Muscle of leg (tissue), 11 donors: ENCODE results near the gene TRIM45. TPM values are rescaled to one million over a fixed set of nuclear protein-coding genes. Genes with fewer than 3 reads are reported as not detected.

Source experiments
- DNase-seq: peaks from one replicate; pipeline ENCODE4 v3.0.0; 2013
- H3K27ac ChIP-seq: one replicate; pipeline ENCODE4 v1.5.1; 2013; ENCODE audit warnings: mild to moderate bottlenecking, low read length, control low read depth
- H3K27me3 ChIP-seq: one replicate; pipeline ENCODE4 v1.6.1; 2013; ENCODE audit warnings: low read length; ENCODE audit not compliant: control insufficient read depth, insufficient read depth
- H3K36me3 ChIP-seq: one replicate; pipeline ENCODE4 v1.6.1; 2013; ENCODE audit warnings: low read length; ENCODE audit not compliant: control insufficient read depth, insufficient read depth
- H3K4me1 ChIP-seq: one replicate; pipeline ENCODE4 v1.6.1; 2013; ENCODE audit warnings: low read length; ENCODE audit not compliant: control insufficient read depth, insufficient read depth
- H3K4me3 ChIP-seq: one replicate; pipeline ENCODE4 v1.5.1; 2013; ENCODE audit warnings: low read length, control low read depth
- H3K9me3 ChIP-seq: replicated peaks from 2 replicates; pipeline ENCODE4 v1.6.1; 2013; ENCODE audit warnings: low read depth, low read length; ENCODE audit not compliant: control insufficient read depth
- WGBS: methylation state at CpG from one replicate; pipeline ENCODE4 v1.1.5; 2013; ENCODE audit warnings: missing lambda C conversion rate; ENCODE audit not compliant: insufficient coverage; 5-methylcytosine and 5-hydroxymethylcytosine counted together
- polyA plus RNA-seq, 8 donors: library from polyadenylated mRNA; unstranded; fragments of 120-200 nt; gene quantifications; one replicate each; pipeline versions ENCODE4 v1.2.1 to v1.2.3, GENCODE V29; 2013; ENCODE audit warnings: inconsistent platforms in 1 of 8, low replicate concordance in 1 of 8; ENCODE audit not compliant: insufficient read length in 8 of 8, insufficient read depth in 1 of 8
- total RNA-seq: library from RNA; stranded (reverse); fragments of 120-200 nt; gene quantifications from one replicate; pipeline ENCODE4 v1.2.4, GENCODE V29; 2013

The TRIM45 gene
- total and polyA plus RNA-seq, 9 donors: 15.7 to 25.5 (median 20.3) TPM

- no peak for DNase-seq
- 33% methylated on average over 1 of the region's 3 CpGs for WGBS
- no peak overlapping the region for H3K27ac ChIP-seq
Observed at GRCh38 chr1:117137281-117137855, 15.8 kb upstream of the TRIM45 start.

GRCh38 chr1:117136749-117137148 is 15.2 kb upstream of the TRIM45 start:
- no CpG with 5 or more reads among the region's 2 CpGs for WGBS
- Histone ChIP-seq H3K27ac (no peak overlapping the region), H3K4me3 (no peak overlapping the region), H3K4me1 (peaks cover 8% of the 10 kb centered on the region), H3K36me3 (no peaks in the 10 kb centered on the region), H3K27me3 (no peaks in the 10 kb centered on the region), H3K9me3 (no peaks in the 10 kb centered on the region)
- DNase-seq: no peak

More at GRCh38 chr1:117137281-117137855, 15.8 kb upstream of the TRIM45 start:
- no peak overlapping the region for H3K4me3 ChIP-seq
- H3K27me3 ChIP-seq: no peaks in the 10 kb centered on the region
- peaks cover 8% of the 10 kb centered on the region for H3K4me1 ChIP-seq
- no peaks in the 10 kb centered on the region for H3K36me3 ChIP-seq
- H3K9me3 ChIP-seq: no peaks in the 10 kb centered on the region

GRCh38 chr1:117135329-117135728 is 13.8 kb upstream of the TRIM45 start:
- no peak overlapping the region for H3K4me3 ChIP-seq
- H3K36me3 ChIP-seq: no peaks in the 10 kb centered on the region
- H3K27me3 ChIP-seq: no peaks in the 10 kb centered on the region
- no peak for DNase-seq
- no peak overlapping the region for H3K27ac ChIP-seq
- no CpG with 5 or more reads among the region's 2 CpGs for WGBS
- H3K4me1 ChIP-seq: peaks cover 8% of the 10 kb centered on the region
- H3K9me3 ChIP-seq: no peaks in the 10 kb centered on the region

DNA sequence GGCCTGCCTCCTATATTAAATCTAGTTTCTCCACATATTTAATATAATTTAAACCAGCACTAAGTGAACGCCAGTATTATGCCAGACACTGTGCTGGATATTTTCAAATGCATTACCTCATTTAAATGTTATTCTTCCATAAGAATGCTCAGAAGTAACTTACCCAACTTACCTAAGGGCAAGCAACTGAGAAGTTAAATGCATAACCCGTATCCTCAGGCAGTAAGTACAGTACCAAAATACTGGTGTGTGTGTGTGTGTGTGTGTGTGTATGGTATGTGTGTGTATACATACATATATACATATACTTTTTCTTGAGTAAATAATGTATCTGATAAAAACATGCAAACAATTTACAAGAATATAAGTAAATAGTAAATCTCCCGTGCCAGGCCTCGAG is 9.0 kb upstream of the TRIM45 start:
- no peak overlapping the region for H3K4me3 ChIP-seq
- DNase-seq: no peak
- H3K4me1 ChIP-seq: peaks cover 2% of the 10 kb centered on the region
- no peak overlapping the region for H3K27ac ChIP-seq
- H3K36me3 ChIP-seq: no peaks in the 10 kb centered on the region
- no CpG with 5 or more reads among the region's 4 CpGs for WGBS
- no peaks in the 10 kb centered on the region for H3K9me3 ChIP-seq
- H3K27me3 ChIP-seq: no peaks in the 10 kb centered on the region

GRCh38 chr1:117128323-117129079 is 7.0 kb upstream of the TRIM45 start:
- H3K4me3 ChIP-seq: no peak overlapping the region
- peaks cover 2% of the 10 kb centered on the region for H3K4me1 ChIP-seq
- peak; percentile 70 for DNase-seq
- WGBS: 66% methylated on average over 2 of the region's 5 CpGs
- no peaks in the 10 kb centered on the region for H3K27me3 ChIP-seq
- H3K9me3 ChIP-seq: no peaks in the 10 kb centered on the region
- H3K27ac ChIP-seq: no peak overlapping the region
- no peaks in the 10 kb centered on the region for H3K36me3 ChIP-seq

DNA sequence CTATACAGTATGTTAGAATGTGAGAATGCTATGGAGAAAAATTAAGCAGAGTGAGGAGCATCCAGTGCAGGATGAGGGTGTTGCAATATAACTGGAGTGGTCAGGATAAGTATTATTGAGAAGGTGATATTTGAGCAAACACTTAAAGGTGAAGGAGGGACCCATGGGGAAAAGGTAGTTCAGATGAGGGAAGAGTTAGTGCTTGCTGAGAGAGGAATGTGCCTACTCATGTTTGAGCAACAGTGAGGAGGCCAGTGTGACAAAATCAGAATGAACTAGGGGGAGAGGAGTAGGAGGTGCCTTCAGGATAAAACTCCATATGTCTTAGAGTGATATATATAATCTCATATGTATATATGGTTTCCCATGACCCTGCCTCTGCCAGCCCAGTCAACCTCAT is 6.2 kb upstream of the TRIM45 start:
- H3K27ac ChIP-seq: no peak overlapping the region
- no peaks in the 10 kb centered on the region for H3K9me3 ChIP-seq
- peaks cover 6% of the 10 kb centered on the region for H3K4me1 ChIP-seq
- H3K36me3 ChIP-seq: no peaks in the 10 kb centered on the region
- DNase-seq: no peak
- no peaks in the 10 kb centered on the region for H3K27me3 ChIP-seq
- no peak overlapping the region for H3K4me3 ChIP-seq

DNA sequence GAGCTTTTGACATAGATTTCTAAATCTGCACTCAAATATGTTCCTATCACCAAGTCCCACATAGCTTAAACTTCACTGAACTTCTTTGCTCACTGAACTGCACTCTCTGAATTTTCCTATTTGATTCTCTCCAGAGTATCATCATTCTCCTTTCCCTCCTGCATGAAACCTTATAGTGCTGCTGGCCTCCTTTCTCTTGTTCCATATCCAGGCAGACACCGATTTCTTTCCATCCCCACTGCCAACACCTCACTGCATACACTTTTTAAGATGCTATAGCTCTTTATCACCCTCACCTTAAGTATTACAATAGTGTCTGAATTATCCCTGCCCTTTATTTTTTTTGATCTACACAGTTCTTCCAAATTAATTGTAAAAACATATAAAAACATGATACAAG is 3.1 kb upstream of the TRIM45 start:
- Histone ChIP-seq H3K27me3 (no peaks in the 10 kb centered on the region), H3K36me3 (no peaks in the 10 kb centered on the region), H3K27ac (peak overlapping the region; percentile 2), H3K9me3 (no peaks in the 10 kb centered on the region), H3K4me1 (peaks cover 25% of the 10 kb centered on the region), H3K4me3 (no peak overlapping the region)
- 0% methylated on average over 1 of the region's 1 CpG for WGBS
- peak; percentile 83 for DNase-seq

DNA sequence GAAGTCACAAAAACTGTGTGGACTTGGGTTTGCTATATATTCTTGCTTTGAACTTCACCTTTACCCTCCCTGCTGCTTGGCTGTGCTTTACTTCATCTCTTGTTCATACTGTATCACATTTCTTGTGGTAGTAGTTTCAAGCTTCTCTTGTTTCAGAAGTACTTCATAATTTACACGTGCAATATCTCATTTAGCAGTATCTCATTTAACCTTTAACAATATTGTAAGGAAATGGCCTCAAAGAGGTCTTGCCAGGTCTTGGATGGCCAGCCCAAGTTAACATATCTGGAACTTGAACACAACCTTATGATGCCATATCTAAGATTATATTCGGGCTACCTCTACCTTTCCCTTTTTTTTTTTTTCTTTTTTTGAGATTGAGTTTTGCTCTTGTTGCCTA is 1.7 kb upstream of the TRIM45 start:
- no peaks in the 10 kb centered on the region for H3K27me3 ChIP-seq
- no peak for DNase-seq

DNA sequence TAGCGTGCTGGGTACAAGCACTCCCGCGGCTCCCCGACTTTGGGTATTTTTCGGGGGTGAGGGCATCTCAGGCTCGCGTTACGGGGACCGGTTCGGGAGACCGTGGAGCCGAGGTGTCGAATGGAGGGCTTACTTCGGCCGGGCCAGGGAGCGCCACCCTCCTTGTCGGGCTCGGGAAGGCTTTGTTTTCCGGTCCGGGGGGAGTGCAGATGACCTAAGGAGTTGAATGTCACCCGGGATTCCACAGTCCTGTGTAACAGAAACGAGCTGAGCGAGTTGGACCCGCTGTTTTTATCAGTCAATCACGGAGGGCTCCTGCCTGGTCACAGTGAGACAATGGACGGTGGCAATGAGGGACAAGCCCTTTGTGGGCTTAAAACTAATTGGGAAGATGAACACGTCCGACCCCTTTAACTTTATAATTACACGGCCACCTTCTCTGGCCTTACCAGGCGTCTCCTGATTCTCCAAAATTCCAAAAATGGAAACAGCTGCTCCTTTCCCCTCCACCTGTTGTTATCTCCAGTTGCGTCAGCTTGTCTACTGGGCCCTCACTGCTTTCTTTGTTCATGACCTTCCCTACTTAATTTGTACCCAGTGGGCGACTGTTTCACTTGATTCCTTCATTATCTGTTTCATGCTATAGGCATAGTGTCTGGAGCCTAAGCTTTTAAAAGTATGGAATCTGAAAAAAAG is 929 bp upstream of the TRIM45 start:
- DNase-seq: peak; percentile 67
- WGBS: 19% methylated on average over 30 of the region's 32 CpGs
- peak overlapping the region; percentile 93 for H3K27ac ChIP-seq
- peak overlapping the region; percentile 61 for H3K4me3 ChIP-seq
- H3K4me1 ChIP-seq: peaks cover 37% of the 10 kb centered on the region
- H3K27me3 ChIP-seq: no peaks in the 10 kb centered on the region
- peaks cover 8% of the 10 kb centered on the region for H3K36me3 ChIP-seq
- H3K9me3 ChIP-seq: no peaks in the 10 kb centered on the region

More for the DNA sequence above, 1.7 kb upstream of the TRIM45 start:
- Histone ChIP-seq H3K27ac (peak overlapping the region; percentile 93), H3K9me3 (no peaks in the 10 kb centered on the region), H3K36me3 (peaks cover 1% of the 10 kb centered on the region), H3K4me1 (peaks cover 30% of the 10 kb centered on the region), H3K4me3 (no peak overlapping the region)
- WGBS: no CpG with 5 or more reads among the region's 2 CpGs

GRCh38 chr1:117120774-117121588 is 568 bp downstream of the TRIM45 start:
- Histone ChIP-seq H3K27me3 (no peaks in the 10 kb centered on the region), H3K27ac (peak overlapping the region; percentile 93), H3K4me3 (peak overlapping the region; percentile 61), H3K36me3 (peaks cover 21% of the 10 kb centered on the region), H3K4me1 (peaks cover 45% of the 10 kb centered on the region), H3K9me3 (no peaks in the 10 kb centered on the region)
- 4% methylated on average over 26 of the region's 29 CpGs for WGBS
- peak; percentile 49 for DNase-seq
